A549 (cell line): ENCODE data around the gene ACOD1. TPM values are rescaled to one million over a fixed set of nuclear protein-coding genes. Genes with fewer than 3 reads are reported as not detected.
A peak's percentile ranks its signal among the peaks of the same experiment; 100 is the strongest.
"Not testable (repeated sequence)": the region's sequence is repeated elsewhere in the genome, so short reads cannot be mapped to it uniquely, and the experiment has no call there.

ENCODE experiments used
- ATAC-seq, 2 experiments: fragments of 200-7000 bp in 1 of 2; fragments of >200 bp in 1 of 2; cut with Nextera tagmentation in 1 of 2; cut with Tn5 transposase in 1 of 2; 3 replicates each; pipeline versions ENCODE4 v1.8.0 to v1.9.1; 2018 to 2020; ENCODE audit warnings: mild to moderate bottlenecking in 1 of 2, moderate library complexity in 1 of 2
- CTCF ChIA-PET: fragments of 300-600 bp; sonication (Branson Sonifier 250); formaldehyde crosslinking; extraction: SDS; loops from one replicate; lab custom pipeline; 2021; ENCODE audit warnings: antibody characterized with exemption, inconsistent platforms; lab: Yijun Ruan, JAX
- POLR2A ChIA-PET: fragments of 350-600 bp; formaldehyde crosslinking; extraction: SDS; loops from one replicate; lab custom pipeline; 2021; ENCODE audit warnings: antibody characterized with exemption, inconsistent platforms; lab: Yijun Ruan, JAX
- DNase-seq, 2 experiments: peaks; one replicate each; pipeline versions ENCODE4 v3.0.0 to v3.0.0-alpha.2; 2011 to 2016; ENCODE audit warnings: low read depth in 1 of 2, low spot score in 1 of 2
- FAIRE-seq: peaks from 2 replicates; lab custom pipeline; 2011; peaks lifted over from hg19 to GRCh38; lab: Jason Lieb, UNC
- H3K27ac ChIP-seq, 2 experiments: fragments of >200 bp; sonication (Bioruptor Twin); formaldehyde crosslinking; 3 replicates each; pipeline ENCODE4 v1.5.1; 2016 to 2017
- H3K4me1 ChIP-seq: fragments of >200 bp; sonication (Bioruptor Twin); formaldehyde crosslinking; 3 replicates; pipeline ENCODE4 v1.6.1; 2016
- H3K4me2 ChIP-seq: fragments of >200 bp; sonication (Bioruptor Twin); formaldehyde crosslinking; 3 replicates; pipeline ENCODE4 v1.6.1; 2016
- H3K4me3 ChIP-seq: fragments of >200 bp; sonication (Bioruptor Twin); formaldehyde crosslinking; 3 replicates; pipeline ENCODE4 v1.5.1; 2016
- H3K9me3 ChIP-seq: fragments of >200 bp; sonication (Bioruptor Twin); formaldehyde crosslinking; 3 replicates; pipeline ENCODE4 v1.6.1; 2016
- BHLHE40 ChIP-seq: IDR thresholded peaks from 2 replicates; pipeline ENCODE4 v1.6.1; 2012; ENCODE audit warnings: low read depth, low read length, inconsistent platforms
- CHD2 ChIP-seq: fragments of 150-350 bp; IDR thresholded peaks from 2 replicates; pipeline ENCODE4 v1.6.1; 2014; ENCODE audit warnings: low read length; ENCODE audit not compliant: partially characterized antibody
- CHD4 ChIP-seq: fragments of 200-600 bp; sonication (generic); IDR thresholded peaks from 2 replicates; pipeline ENCODE4 v1.6.1; 2016; ENCODE audit warnings: antibody characterized with exemption, mild to moderate bottlenecking, borderline replicate concordance
- ESRRA ChIP-seq: fragments of 150-350 bp; IDR thresholded peaks from 2 replicates; pipeline ENCODE4 v1.6.1; 2014; ENCODE audit warnings: mild to moderate bottlenecking, low read length, borderline replicate concordance
- FOXS1 ChIP-seq: fragments of 250-450 bp; sonication (Bioruptor Pico); IDR thresholded peaks from 2 replicates; pipeline ENCODE4 v1.5.0; 2020; ENCODE audit warnings: mild to moderate bottlenecking, moderate library complexity
- HEYL ChIP-seq: fragments of 250-450 bp; sonication (Bioruptor Pico); IDR thresholded peaks from 2 replicates; pipeline ENCODE4 v1.8.0; 2021; ENCODE audit warnings: mild to moderate bottlenecking, moderate library complexity
- HOXA7 ChIP-seq: fragments of 250-450 bp; sonication (Bioruptor Pico); IDR thresholded peaks from 2 replicates; pipeline ENCODE4 v1.5.0; 2020; ENCODE audit warnings: mild to moderate bottlenecking, moderate library complexity
- JUNB ChIP-seq: fragments of >200 bp; sonication (Bioruptor Twin); formaldehyde crosslinking; IDR thresholded peaks from 2 replicates; pipeline ENCODE4 v1.6.1; 2016
- KDM5A ChIP-seq: fragments of 200-600 bp; sonication (generic); IDR thresholded peaks from 2 replicates; pipeline ENCODE4 v1.6.1; 2016; ENCODE audit warnings: antibody characterized with exemption, mild to moderate bottlenecking
- MYC ChIP-seq: IDR thresholded peaks from 2 replicates; pipeline ENCODE4 v1.6.1; 2012; ENCODE audit warnings: mild to moderate bottlenecking, inconsistent platforms, low read length, improper control_type of control experiment, borderline replicate concordance
- NFE2L2 ChIP-seq: fragments of 150-350 bp; conservative IDR thresholded peaks from 2 replicates; pipeline ENCODE4 v1.6.1; 2014; ENCODE audit warnings: low read length
- NPAS2 ChIP-seq: fragments of 250-450 bp; sonication (Bioruptor Pico); IDR thresholded peaks from 2 replicates; pipeline ENCODE4 v1.8.0; 2022; ENCODE audit warnings: mild to moderate bottlenecking, moderate library complexity, borderline replicate concordance
- POLR2A ChIP-seq: IDR thresholded peaks from 2 replicates; pipeline ENCODE4 v1.6.1; 2012; ENCODE audit warnings: mild to moderate bottlenecking, low read length
- POLR2AphosphoS2 ChIP-seq: conservative IDR thresholded peaks from 2 replicates; pipeline ENCODE4 v1.6.1; 2012; ENCODE audit warnings: low read length, improper control_type of control experiment, inconsistent platforms
- RAD21 ChIP-seq, 2 experiments: fragments of >200 bp in 1 of 2; sonication (Bioruptor Twin) in 1 of 2; formaldehyde crosslinking in 1 of 2; IDR thresholded peaks in 1 of 2; conservative IDR thresholded peaks in 1 of 2; 2 replicates in 1 of 2; 3 replicates in 1 of 2; pipeline ENCODE4 v1.6.1; 2012 to 2018; ENCODE audit warnings: inconsistent platforms in 1 of 2
- RCOR1 ChIP-seq: fragments of 150-350 bp; IDR thresholded peaks from 2 replicates; pipeline ENCODE4 v1.6.1; 2014; ENCODE audit warnings: antibody characterized with exemption, low read length, low read depth
- SMC3 ChIP-seq: fragments of >200 bp; sonication (Bioruptor Twin); formaldehyde crosslinking; IDR thresholded peaks from 3 replicates; pipeline ENCODE4 v1.6.1; 2018; ENCODE audit warnings: inconsistent platforms
- TFCP2L1 ChIP-seq: fragments of 250-450 bp; sonication (Bioruptor Pico); IDR thresholded peaks from 2 replicates; pipeline ENCODE4 v1.5.0; 2021; ENCODE audit warnings: mild to moderate bottlenecking
- WGBS: methylation state at CpG from one replicate; pipeline ENCODE4 v1.1.6; 2017; ENCODE audit errors: missing lambda C conversion rate; 5-methylcytosine and 5-hydroxymethylcytosine counted together
- polyA minus RNA-seq: library from RNA; depleted of rRNA, polyadenylated mRNA; stranded (reverse); fragments of >200 nt; gene quantifications from 2 replicates; pipeline ENCODE4 v1.2.3, GENCODE V29; 2011; rRNA and poly(A)+ RNA removed
- polyA plus RNA-seq, 4 experiments: library from polyadenylated mRNA; depleted of rRNA in 3 of 4; stranded (reverse); fragments of >200 nt; fragmentation: RNase III in 1 of 4; extraction: RNeasy Plus Mini Kit Qiagen cat#74134 plus additional on column Dnase treatment in 1 of 4; gene quantifications; 2 replicates in 3 of 4; 3 replicates in 1 of 4; pipeline ENCODE4 v1.2.3, GENCODE V29; 2011 to 2017
- TF ChIP-seq, protein P1 (sequence below): IDR thresholded peaks from 2 replicates; pipeline ENCODE4 v1.6.1; 2012
- TF ChIP-seq, protein P2 (sequence below): fragments of 250-450 bp; sonication (Bioruptor Pico); IDR thresholded peaks from 2 replicates; pipeline ENCODE4 v1.5.0; 2021; ENCODE audit warnings: mild to moderate bottlenecking, moderate library complexity, borderline replicate concordance
- TF ChIP-seq, protein P3 (sequence below): fragments of >200 bp; sonication (Bioruptor Twin); formaldehyde crosslinking; IDR thresholded peaks from 3 replicates; pipeline ENCODE4 v1.5.1; 2016

ACOD1 gene
- polyA plus RNA-seq (2011; rRNA removed) (not detected in 2 replicates), polyA plus RNA-seq (2017; fragmentation: RNase III; extraction: RNeasy Plus Mini Kit Qiagen cat#74134 plus additional on column Dnase treatment) (not detected in 3 replicates), polyA minus RNA-seq (not detected in 2 replicates)
- polyA plus RNA-seq (2012; cell fraction: cytosol; rRNA removed): not detected in 2 replicates
- polyA plus RNA-seq (2012; cell fraction: nucleus; rRNA removed): not detected in 2 replicates

DNA sequence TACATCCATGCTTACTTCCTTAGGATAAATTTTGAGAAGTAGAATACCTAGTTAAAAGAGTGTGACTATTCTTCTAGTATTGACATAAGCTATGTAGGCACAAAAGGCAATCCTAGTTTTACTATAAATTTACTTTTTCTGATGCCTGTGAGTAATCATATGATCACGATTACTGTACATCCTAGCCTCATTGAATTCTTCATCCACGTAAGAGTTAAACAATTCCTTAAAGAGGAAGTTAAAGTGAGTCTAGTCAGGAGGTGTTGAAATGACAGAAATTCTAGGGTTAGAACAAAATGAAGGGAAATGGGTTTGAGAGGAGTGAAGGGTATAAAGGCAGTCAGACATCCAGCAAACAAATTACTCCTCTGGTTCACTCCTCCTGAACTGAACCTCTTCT is at the start of gene ACOD1:
ACOD1 (plus strand) TSS at position 363 of the 400 bp plus-strand sequence. CDS start 48 bp downstream, outside the sequence.
- no peak for FAIRE-seq
- ChIA-PET POLR2A (no interaction called here), CTCF (no interaction called here)
- Histone ChIP-seq H3K4me2 (no peak within 1 kb of the TSS), H3K9me3 (no peaks in the 10 kb centered on the region), H3K4me1 (no peaks in the 10 kb centered on the region), H3K4me3 (no peak within 1 kb of the TSS), H3K27ac (no peak within 1 kb of the TSS)
- no peak for DNase-seq
- 16% methylated on average over 2 of the region's 2 CpGs for WGBS
- TF ChIP-seq CHD4: no peak
- TF ChIP-seq RCOR1: no peak
- no peak for TF ChIP-seq BHLHE40
- no peak for TF ChIP-seq CHD2
- no peak for TF ChIP-seq RAD21 (conservative IDR thresholded peaks at IDR 0.05 in 1 of 2, IDR thresholded peaks at IDR 0.05 in 1 of 2)
- TF ChIP-seq HEYL: no peak
- TF ChIP-seq NPAS2 (CRISPR knock-in tag): no peak
- no peak for TF ChIP-seq POLR2A
- no peak for TF ChIP-seq HOXA7
- TF ChIP-seq, protein P1, sequence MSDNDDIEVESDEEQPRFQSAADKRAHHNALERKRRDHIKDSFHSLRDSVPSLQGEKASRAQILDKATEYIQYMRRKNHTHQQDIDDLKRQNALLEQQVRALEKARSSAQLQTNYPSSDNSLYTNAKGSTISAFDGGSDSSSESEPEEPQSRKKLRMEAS: no peak
- TF ChIP-seq, protein P2, sequence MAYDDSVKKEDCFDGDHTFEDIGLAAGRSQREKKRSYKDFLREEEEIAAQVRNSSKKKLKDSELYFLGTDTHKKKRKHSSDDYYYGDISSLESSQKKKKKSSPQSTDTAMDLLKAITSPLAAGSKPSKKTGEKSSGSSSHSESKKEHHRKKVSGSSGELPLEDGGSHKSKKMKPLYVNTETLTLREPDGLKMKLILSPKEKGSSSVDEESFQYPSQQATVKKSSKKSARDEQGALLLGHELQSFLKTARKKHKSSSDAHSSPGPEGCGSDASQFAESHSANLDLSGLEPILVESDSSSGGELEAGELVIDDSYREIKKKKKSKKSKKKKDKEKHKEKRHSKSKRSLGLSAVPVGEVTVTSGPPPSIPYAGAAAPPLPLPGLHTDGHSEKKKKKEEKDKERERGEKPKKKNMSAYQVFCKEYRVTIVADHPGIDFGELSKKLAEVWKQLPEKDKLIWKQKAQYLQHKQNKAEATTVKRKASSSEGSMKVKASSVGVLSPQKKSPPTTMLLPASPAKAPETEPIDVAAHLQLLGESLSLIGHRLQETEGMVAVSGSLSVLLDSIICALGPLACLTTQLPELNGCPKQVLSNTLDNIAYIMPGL (CRISPR knock-in tag): no peak
- TF ChIP-seq POLR2AphosphoS2: no peak
- no peak for ATAC-seq

DNA sequence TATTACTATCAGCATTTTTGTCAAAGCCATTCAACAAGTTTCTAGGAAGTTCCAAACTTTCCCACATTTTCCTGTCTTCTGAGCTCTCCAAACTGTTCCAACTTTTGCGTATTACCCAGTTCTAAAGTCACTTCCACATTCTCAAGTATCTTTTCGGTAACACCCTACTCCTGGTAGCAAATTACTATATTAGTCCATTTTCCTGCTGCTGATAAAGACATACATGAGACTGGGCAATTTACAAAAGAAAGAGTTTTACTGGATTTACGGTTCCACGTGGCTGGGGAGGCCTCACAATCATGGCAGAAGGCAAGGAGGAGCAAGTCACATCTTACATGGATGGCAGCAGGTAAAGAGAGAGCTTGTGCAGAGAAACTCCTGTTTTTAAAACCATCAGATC is 49.2 kb upstream of the ACOD1 start:
- FAIRE-seq, H3K4me3 ChIP-seq, H3K4me1 ChIP-seq, H3K4me2 ChIP-seq, ATAC-seq, H3K27ac ChIP-seq, POLR2A ChIA-PET, DNase-seq, H3K9me3 ChIP-seq: not testable (repeated sequence)
- CTCF ChIA-PET: interaction anchor here (1.5 to 1.9 kb wide), 2 partner anchors 81 to 231 kb away, joined by 3 to 6 read pairs; no protein-coding TSS in a partner anchor
- WGBS: 33% methylated on average over 4 of the region's 4 CpGs

DNA sequence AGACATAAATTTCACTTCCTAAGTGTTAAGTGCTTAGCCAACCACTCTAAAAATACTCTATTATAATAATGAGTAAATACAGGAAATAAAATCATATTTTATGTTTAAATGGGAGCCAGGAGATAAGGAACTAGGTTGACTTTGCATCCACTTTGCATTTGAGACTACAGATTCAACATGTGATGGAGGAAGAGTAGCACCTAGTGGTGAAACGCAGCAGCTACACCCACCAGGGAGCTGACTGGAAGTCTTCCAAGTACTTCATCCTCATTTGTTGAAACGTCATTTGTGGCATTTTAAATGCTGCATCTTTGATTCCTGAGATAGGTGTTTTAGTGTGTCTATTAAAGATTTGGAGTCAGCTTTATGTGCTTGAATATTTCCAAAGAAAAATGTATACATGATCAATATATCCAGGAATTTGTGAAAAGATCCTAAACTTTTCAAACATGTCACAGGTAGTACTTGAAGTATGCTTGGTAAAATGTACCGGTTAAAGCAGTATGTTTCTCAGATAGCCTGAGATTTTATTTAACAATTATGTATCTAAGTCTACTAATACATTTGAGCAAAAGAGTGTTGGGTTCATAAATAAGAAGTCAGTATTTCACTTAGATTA is 44.7 kb upstream of the ACOD1 start:
- WGBS: 17% methylated on average over 3 of the region's 3 CpGs
- FAIRE-seq (no peak), DNase-seq (peak; percentile 30 to 74), ATAC-seq (peak in 1 of 2 experiments; percentile 75; a peak in 3 of 6 replicates)
- POLR2A ChIA-PET: no interaction called here
- Histone ChIP-seq H3K4me2 (no peak overlapping the region), H3K4me1 (no peaks in the 10 kb centered on the region), H3K27ac (no peak overlapping the region), H3K9me3 (no peaks in the 10 kb centered on the region; the same call in 2 of the 3 replicates), H3K4me3 (no peak overlapping the region)
- CTCF ChIA-PET: interaction anchor here (0.6 to 3.3 kb wide), 14 partner anchors 9 to 1208 kb away, joined by 3 to 14 read pairs (median 4); partner anchors contain the start of gene KCTD12
- TF ChIP-seq JUNB: no peak
- TF ChIP-seq MYC: no peak
- no peak for TF ChIP-seq ESRRA
- TF ChIP-seq TFCP2L1 (CRISPR knock-in tag): no peak
- no peak for TF ChIP-seq BHLHE40
- TF ChIP-seq RAD21 (conservative IDR thresholded peaks at IDR 0.05 in 1 of 2, IDR thresholded peaks at IDR 0.05 in 1 of 2): peak; percentile 87 to 90
- TF ChIP-seq, protein P3, sequence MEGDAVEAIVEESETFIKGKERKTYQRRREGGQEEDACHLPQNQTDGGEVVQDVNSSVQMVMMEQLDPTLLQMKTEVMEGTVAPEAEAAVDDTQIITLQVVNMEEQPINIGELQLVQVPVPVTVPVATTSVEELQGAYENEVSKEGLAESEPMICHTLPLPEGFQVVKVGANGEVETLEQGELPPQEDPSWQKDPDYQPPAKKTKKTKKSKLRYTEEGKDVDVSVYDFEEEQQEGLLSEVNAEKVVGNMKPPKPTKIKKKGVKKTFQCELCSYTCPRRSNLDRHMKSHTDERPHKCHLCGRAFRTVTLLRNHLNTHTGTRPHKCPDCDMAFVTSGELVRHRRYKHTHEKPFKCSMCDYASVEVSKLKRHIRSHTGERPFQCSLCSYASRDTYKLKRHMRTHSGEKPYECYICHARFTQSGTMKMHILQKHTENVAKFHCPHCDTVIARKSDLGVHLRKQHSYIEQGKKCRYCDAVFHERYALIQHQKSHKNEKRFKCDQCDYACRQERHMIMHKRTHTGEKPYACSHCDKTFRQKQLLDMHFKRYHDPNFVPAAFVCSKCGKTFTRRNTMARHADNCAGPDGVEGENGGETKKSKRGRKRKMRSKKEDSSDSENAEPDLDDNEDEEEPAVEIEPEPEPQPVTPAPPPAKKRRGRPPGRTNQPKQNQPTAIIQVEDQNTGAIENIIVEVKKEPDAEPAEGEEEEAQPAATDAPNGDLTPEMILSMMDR: peak; percentile 82
- no peak for TF ChIP-seq KDM5A
- TF ChIP-seq NFE2L2: no peak
- peak; percentile 67 for TF ChIP-seq SMC3
- no peak for TF ChIP-seq FOXS1 (CRISPR knock-in tag)
